Thyroid gland (tissue), 4 donors: ENCODE measurements around the gene PTP4A2.

ENCODE experiments used
- POLR2A ChIP-seq, 2 donors: fragments of 450-650 bp; IDR thresholded peaks; one replicate each; pipeline ENCODE4 v1.6.1; 2017; ENCODE audit warnings: antibody characterized with exemption in 2 of 2, mild to moderate bottlenecking in 2 of 2, moderate library complexity in 1 of 2
- TF ChIP-seq, protein P1 (sequence below), 6 experiments: fragments of 200-600 bp in 3 of 6; fragments of 450-650 bp in 3 of 6; sonication (generic) in 3 of 6; IDR thresholded peaks; one replicate each; pipeline ENCODE4 v1.5.1; 2016 to 2019; ENCODE audit warnings: antibody characterized with exemption in 6 of 6, mild to moderate bottlenecking in 2 of 6, inconsistent platforms in 1 of 6, moderate library complexity in 1 of 6

DNA sequence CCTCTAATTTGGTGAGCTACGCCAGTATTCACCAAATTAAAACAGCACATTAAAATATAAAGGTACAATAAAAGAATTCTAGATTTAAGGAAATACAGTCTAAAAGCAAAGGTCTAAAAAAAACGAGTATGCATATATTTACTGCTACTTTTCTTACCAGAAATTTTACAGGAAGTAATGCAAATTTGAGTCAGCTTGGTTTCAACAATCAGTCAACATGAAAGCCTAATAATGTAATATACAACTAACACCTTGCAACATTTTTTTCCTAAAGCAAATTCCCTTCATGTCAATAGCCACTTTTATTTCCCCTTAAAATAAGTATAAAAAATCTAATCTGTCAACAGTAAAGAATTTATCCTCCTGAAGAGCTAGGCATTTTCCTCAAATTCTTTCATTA, 11.9 kb downstream of the PTP4A2 start:
- TF ChIP-seq, protein P1, sequence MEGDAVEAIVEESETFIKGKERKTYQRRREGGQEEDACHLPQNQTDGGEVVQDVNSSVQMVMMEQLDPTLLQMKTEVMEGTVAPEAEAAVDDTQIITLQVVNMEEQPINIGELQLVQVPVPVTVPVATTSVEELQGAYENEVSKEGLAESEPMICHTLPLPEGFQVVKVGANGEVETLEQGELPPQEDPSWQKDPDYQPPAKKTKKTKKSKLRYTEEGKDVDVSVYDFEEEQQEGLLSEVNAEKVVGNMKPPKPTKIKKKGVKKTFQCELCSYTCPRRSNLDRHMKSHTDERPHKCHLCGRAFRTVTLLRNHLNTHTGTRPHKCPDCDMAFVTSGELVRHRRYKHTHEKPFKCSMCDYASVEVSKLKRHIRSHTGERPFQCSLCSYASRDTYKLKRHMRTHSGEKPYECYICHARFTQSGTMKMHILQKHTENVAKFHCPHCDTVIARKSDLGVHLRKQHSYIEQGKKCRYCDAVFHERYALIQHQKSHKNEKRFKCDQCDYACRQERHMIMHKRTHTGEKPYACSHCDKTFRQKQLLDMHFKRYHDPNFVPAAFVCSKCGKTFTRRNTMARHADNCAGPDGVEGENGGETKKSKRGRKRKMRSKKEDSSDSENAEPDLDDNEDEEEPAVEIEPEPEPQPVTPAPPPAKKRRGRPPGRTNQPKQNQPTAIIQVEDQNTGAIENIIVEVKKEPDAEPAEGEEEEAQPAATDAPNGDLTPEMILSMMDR (IDR thresholded peaks at IDR 0.05): no peak
- no peak for TF ChIP-seq POLR2A (IDR thresholded peaks at IDR 0.05)
